NB4 (cell line): ENCODE measurements around the gene MUC6.

Experiments used
- DNase-seq: peaks from one replicate; pipeline ENCODE4 v3.0.0; 2010; ENCODE audit warnings: low read depth
- H3K4me3 ChIP-seq: one replicate; pipeline ENCODE4 v1.5.1; 2011; ENCODE audit warnings: mild to moderate bottlenecking, low read depth, low read length, moderate library complexity
- CTCF ChIP-seq: IDR thresholded peaks from one replicate; pipeline ENCODE4 v1.5.1; 2012; ENCODE audit warnings: low read depth, low read length
- MAX ChIP-seq: IDR thresholded peaks from 2 replicates; pipeline ENCODE4 v1.6.1; 2011; ENCODE audit warnings: low read depth, low read length
- MYC ChIP-seq: IDR thresholded peaks from 2 replicates; pipeline ENCODE4 v1.6.1; 2011; ENCODE audit warnings: low read depth, low read length
- POLR2A ChIP-seq: IDR thresholded peaks from 2 replicates; pipeline ENCODE4 v1.6.1; 2011; ENCODE audit warnings: mild to moderate bottlenecking; ENCODE audit not compliant: insufficient read length; ENCODE audit errors: extremely low read depth

Gene MUC6

GRCh38 chr11:1053121-1053901 lies 16.8 kb upstream of the MUC6 start:
- no peak for DNase-seq
- no peak overlapping the region for H3K4me3 ChIP-seq

GRCh38 chr11:1052133-1053011 lies 15.9 kb upstream of the MUC6 start:
- no peak for DNase-seq
- TF ChIP-seq POLR2A, result no peak
- TF ChIP-seq MYC, result no peak
- no peak for TF ChIP-seq MAX
- TF ChIP-seq CTCF, result no peak
- H3K4me3 ChIP-seq, result no peak overlapping the region

More at GRCh38 chr11:1053121-1053901, 16.8 kb upstream of the MUC6 start:
- no peak for TF ChIP-seq MYC
- TF ChIP-seq CTCF, result no peak
- TF ChIP-seq MAX, result no peak
- no peak for TF ChIP-seq POLR2A

- H3K4me3 ChIP-seq, result no peak overlapping the region
- TF ChIP-seq CTCF, result no peak
- no peak for TF ChIP-seq POLR2A
- no peak for TF ChIP-seq MAX
- TF ChIP-seq MYC, result no peak
Measured at GRCh38 chr11:1051356-1052132, 15.0 kb upstream of the MUC6 start.

GRCh38 chr11:1050581-1051355 lies 14.2 kb upstream of the MUC6 start:
- H3K4me3 ChIP-seq, result no peak overlapping the region
- peak; percentile 76 for TF ChIP-seq CTCF
- peak; percentile 75 for TF ChIP-seq MYC
- peak; percentile 64; the same call in 1 of the 2 replicates for TF ChIP-seq MAX
- no peak for TF ChIP-seq POLR2A
- DNase-seq, result peak; percentile 72

More at GRCh38 chr11:1051356-1052132, 15.0 kb upstream of the MUC6 start:
- no peak for DNase-seq
